ENCODE results near the gene ANKRD52.
"Not testable (repeated sequence)": the region's sequence is repeated elsewhere in the genome, so short reads cannot be mapped to it uniquely, and the experiment has no call there.

ANKRD52 gene

DNA sequence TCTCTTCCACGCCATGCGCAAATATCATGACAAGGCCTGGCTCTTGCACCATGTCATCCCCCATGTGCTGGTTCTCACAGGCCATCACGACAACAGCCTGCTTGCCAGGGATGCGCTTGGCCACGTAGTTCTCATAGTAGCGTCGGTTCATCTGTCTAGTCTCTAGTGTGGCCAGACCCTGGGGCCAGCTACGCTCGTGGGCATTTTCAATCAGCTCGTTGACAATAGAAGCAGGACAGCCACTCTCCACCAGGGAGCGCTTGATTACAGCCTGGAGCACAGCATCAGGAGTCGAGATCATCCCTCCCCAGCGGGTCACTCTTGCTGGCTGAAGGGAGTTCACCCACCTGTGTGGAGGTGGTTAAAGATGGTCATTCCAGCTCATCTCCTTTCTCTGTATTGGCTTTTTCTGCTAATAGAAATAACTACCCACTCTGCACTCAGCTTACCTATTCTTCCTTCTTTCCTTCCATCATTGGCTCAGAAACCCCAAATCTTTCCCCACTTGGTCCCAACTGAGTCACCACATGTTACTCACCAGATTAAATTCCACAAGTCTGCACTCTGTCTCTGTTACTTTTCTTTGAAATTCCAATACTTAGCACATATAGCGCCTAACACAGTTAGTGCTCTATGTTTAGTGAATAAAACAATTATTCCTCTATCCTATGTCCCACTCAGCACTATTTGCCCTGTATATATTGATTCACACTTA is 51.6 kb downstream of the ANKRD52 start:
- H3K4me1 ChIP-seq (ENCODE audit: control insufficient read depth in 1 of 2, insufficient read depth in 2 of 2, low read length in 2 of 2) = no peaks in the 10 kb centered on the region
- H3K36me3 ChIP-seq (ENCODE audit: control insufficient read depth in 1 of 2, insufficient read depth in 2 of 2, low read length in 2 of 2) = peaks cover 42 to 51% of the 10 kb centered on the region in 2 donors
- H3K4me3 ChIP-seq (ENCODE audit: low read depth in 1 of 2, low read length in 2 of 2) = no peak overlapping the region
- H3K27ac ChIP-seq (ENCODE audit: low read length) = no peak overlapping the region
- no peaks in the 10 kb centered on the region for H3K27me3 ChIP-seq (ENCODE audit: low read depth, low read length)
- no peaks in the 10 kb centered on the region for H3K9me3 ChIP-seq (ENCODE audit: control insufficient read depth in 1 of 2, low read length in 2 of 2)

DNA sequence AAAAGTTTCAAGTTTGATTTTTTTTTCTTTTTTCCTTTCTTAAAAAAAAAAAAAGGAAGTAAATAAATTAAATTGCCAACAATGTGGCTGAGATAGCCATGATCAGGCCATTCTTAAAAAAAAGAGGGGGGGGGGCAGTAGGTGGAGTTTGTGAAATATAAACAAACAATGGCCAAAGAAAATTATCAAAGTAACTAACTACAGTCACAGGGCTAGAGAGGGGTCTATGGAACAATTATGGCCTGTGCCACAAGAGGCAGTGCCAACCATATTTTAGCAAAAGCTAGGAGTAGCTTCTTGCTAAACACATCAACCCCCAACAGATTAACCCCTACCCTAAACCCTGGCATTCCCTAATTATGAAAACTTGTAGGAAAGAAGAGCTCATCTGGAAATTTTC is 52.7 kb downstream of the ANKRD52 start:
- H3K36me3 ChIP-seq (ENCODE audit: control insufficient read depth in 1 of 2, insufficient read depth in 2 of 2, low read length in 2 of 2) = peaks cover 37 to 44% of the 10 kb centered on the region in 2 donors
- no peak overlapping the region for H3K27ac ChIP-seq (ENCODE audit: low read length)
- no peak overlapping the region for H3K4me3 ChIP-seq (ENCODE audit: low read depth in 1 of 2, low read length in 2 of 2)
- no peaks in the 10 kb centered on the region for H3K9me3 ChIP-seq (ENCODE audit: control insufficient read depth in 1 of 2, low read length in 2 of 2)
- H3K27me3 ChIP-seq (ENCODE audit: low read depth, low read length) = no peaks in the 10 kb centered on the region
- no peaks in the 10 kb centered on the region for H3K4me1 ChIP-seq (ENCODE audit: control insufficient read depth in 1 of 2, insufficient read depth in 2 of 2, low read length in 2 of 2)

DNA sequence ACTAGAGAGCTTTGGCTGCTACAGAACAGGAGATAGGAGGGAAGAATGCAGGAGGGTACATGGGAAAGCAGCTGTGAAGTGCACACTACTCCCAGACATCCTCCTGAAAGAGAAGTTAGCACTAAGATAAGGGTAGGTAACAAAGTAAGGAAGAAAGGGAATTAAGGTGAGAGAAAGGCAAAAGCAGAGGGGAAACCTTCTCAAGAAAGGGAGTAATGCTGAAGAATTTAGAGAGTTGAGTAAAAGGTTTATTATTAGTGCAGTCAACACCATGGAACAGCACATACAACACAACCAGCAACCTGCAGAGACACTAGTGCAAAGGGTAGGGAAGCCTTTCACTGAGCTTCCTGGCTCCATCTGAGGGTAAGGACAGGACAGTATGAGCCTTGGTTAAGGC is 53.9 kb downstream of the ANKRD52 start:
- no peaks in the 10 kb centered on the region for H3K9me3 ChIP-seq (ENCODE audit: control insufficient read depth in 1 of 2, low read length in 2 of 2)
- H3K27ac ChIP-seq (ENCODE audit: low read length) = no peak overlapping the region
- H3K27me3 ChIP-seq (ENCODE audit: low read depth, low read length) = no peaks in the 10 kb centered on the region
- H3K4me3 ChIP-seq (ENCODE audit: low read depth in 1 of 2, low read length in 2 of 2) = no peak overlapping the region
- H3K4me1 ChIP-seq (ENCODE audit: control insufficient read depth in 1 of 2, insufficient read depth in 2 of 2, low read length in 2 of 2) = no peaks in the 10 kb centered on the region
- peaks cover 30 to 34% of the 10 kb centered on the region in 2 donors for H3K36me3 ChIP-seq (ENCODE audit: control insufficient read depth in 1 of 2, insufficient read depth in 2 of 2, low read length in 2 of 2)

DNA sequence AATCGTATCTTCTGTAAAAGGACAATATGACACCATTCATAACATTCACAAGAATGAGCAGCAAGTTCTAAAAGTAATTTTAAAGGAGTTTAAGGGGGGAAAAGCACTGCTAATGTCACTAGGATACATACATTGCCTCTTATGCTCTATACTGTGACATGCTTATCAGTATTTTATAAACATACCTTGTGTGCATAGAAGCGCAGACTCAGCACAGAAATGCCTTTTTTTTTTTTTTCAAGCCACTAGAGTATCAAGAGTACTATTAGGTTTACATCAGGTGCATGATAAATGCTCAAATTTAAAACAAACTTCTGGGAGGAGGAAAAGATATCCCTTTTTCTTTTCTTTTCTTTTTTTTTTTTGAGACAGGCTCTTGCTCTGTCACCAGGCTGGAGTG is 55.3 kb downstream of the ANKRD52 start:
- Histone ChIP-seq H3K36me3 (ENCODE audit: control insufficient read depth in 1 of 2, insufficient read depth in 2 of 2, low read length in 2 of 2) (peaks cover 25 to 26% of the 10 kb centered on the region in 2 donors), H3K9me3 (ENCODE audit: control insufficient read depth in 1 of 2, low read length in 2 of 2) (no peaks in the 10 kb centered on the region), H3K4me3 (ENCODE audit: low read depth in 1 of 2, low read length in 2 of 2) (no peak overlapping the region), H3K27me3 (ENCODE audit: low read depth, low read length) (no peaks in the 10 kb centered on the region), H3K4me1 (ENCODE audit: control insufficient read depth in 1 of 2, insufficient read depth in 2 of 2, low read length in 2 of 2) (no peaks in the 10 kb centered on the region), H3K27ac (ENCODE audit: low read length) (no peak overlapping the region)

DNA sequence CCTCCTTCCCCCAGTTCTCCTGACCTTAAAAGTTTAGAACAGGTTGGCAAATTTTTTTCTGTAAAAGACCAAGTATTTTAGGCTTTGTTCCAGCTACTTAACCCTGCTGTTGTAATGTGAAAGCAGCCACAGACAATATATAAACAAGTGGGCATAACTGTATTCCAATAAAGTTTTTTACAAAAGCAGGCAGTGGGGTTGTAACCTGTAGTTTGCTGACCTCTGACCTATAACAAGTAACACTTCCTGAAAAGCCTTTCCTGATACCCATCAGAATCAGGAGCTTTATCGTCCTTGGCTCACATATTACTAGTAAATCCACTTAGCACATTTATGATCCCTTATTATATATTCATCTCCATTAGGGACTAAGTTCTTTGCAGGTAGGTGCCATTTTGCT is 55.8 kb downstream of the ANKRD52 start:
- Histone ChIP-seq H3K4me3 (ENCODE audit: low read depth in 1 of 2, low read length in 2 of 2) (no peak overlapping the region), H3K27ac (ENCODE audit: low read length) (peak overlapping the region; percentile 31), H3K9me3 (ENCODE audit: control insufficient read depth in 1 of 2, low read length in 2 of 2) (no peaks in the 10 kb centered on the region), H3K27me3 (ENCODE audit: low read depth, low read length) (no peaks in the 10 kb centered on the region), H3K36me3 (ENCODE audit: control insufficient read depth in 1 of 2, insufficient read depth in 2 of 2, low read length in 2 of 2) (peaks cover 20 to 22% of the 10 kb centered on the region in 2 donors), H3K4me1 (ENCODE audit: control insufficient read depth in 1 of 2, insufficient read depth in 2 of 2, low read length in 2 of 2) (no peaks in the 10 kb centered on the region)

DNA sequence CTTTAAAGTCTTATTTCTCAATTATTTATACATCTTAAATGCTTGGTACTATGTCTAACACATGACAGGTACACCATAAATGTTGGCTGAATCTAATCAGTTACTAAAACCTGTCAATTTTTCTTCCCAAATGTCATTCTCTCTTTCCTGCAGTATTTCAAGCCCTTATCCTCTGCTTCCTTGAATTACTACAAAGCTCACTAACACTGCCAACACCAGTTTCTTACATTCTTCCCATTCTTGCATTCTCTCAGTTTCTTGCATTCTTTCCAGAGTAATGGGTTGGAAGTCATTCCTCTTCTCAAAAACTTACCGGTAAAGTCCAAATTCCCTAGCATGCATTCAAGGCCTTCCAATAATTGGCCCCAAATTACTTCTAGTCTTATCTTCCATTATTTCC is 59.3 kb downstream of the ANKRD52 start:
- no peak overlapping the region for H3K4me3 ChIP-seq (ENCODE audit: low read depth in 1 of 2, low read length in 2 of 2)
- H3K27me3 ChIP-seq (ENCODE audit: low read depth, low read length) = no peaks in the 10 kb centered on the region
- H3K9me3 ChIP-seq (ENCODE audit: control insufficient read depth in 1 of 2, low read length in 2 of 2) = no peaks in the 10 kb centered on the region
- no peaks in the 10 kb centered on the region for H3K36me3 ChIP-seq (ENCODE audit: control insufficient read depth in 1 of 2, insufficient read depth in 2 of 2, low read length in 2 of 2)
- no peak overlapping the region for H3K27ac ChIP-seq (ENCODE audit: low read length)
- no peaks in the 10 kb centered on the region for H3K4me1 ChIP-seq (ENCODE audit: control insufficient read depth in 1 of 2, insufficient read depth in 2 of 2, low read length in 2 of 2)

DNA sequence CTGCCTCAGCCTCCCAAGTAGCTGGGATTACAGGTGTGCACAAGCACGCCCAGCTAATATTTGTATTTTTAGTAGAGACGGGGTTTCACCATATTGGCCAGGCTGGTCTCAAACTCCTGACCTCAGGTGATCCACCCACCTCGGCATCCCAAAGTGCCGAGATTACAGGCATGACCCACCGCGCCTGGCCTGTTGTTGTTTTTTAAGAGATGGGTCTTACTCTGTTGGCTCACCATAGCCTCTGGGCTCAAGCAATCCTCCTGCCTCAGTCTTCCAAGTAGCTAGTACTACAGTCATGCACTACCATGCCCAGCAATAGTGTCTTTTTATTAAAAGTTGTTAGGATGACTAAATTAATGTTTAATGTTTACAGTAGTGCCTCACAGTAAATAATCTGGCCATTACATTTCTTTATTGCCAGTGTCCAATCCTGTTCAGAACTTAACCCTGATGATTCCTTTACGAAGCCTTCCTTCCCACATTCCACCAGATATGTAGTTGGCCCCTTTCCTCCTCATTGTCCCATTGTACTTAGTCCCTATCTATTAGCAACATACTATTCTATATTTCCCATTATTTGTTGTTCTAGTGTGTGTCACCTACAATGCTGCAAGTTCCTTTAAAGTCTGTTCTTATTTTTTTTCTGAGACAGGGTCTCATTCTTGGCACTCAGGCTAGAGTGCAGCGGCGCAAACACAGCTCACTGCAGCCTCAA is 60.1 kb downstream of the ANKRD52 start:
- H3K9me3 ChIP-seq (ENCODE audit: control insufficient read depth in 1 of 2, low read length in 2 of 2) = no peaks in the 10 kb centered on the region
- H3K4me3 ChIP-seq (ENCODE audit: low read depth in 1 of 2, low read length in 2 of 2) = no peak overlapping the region
- no peak overlapping the region for H3K27ac ChIP-seq (ENCODE audit: low read length)
- no peaks in the 10 kb centered on the region for H3K36me3 ChIP-seq (ENCODE audit: control insufficient read depth in 1 of 2, insufficient read depth in 2 of 2, low read length in 2 of 2)
- no peaks in the 10 kb centered on the region for H3K4me1 ChIP-seq (ENCODE audit: control insufficient read depth in 1 of 2, insufficient read depth in 2 of 2, low read length in 2 of 2)
- H3K27me3 ChIP-seq (ENCODE audit: low read depth, low read length) = no peaks in the 10 kb centered on the region

DNA sequence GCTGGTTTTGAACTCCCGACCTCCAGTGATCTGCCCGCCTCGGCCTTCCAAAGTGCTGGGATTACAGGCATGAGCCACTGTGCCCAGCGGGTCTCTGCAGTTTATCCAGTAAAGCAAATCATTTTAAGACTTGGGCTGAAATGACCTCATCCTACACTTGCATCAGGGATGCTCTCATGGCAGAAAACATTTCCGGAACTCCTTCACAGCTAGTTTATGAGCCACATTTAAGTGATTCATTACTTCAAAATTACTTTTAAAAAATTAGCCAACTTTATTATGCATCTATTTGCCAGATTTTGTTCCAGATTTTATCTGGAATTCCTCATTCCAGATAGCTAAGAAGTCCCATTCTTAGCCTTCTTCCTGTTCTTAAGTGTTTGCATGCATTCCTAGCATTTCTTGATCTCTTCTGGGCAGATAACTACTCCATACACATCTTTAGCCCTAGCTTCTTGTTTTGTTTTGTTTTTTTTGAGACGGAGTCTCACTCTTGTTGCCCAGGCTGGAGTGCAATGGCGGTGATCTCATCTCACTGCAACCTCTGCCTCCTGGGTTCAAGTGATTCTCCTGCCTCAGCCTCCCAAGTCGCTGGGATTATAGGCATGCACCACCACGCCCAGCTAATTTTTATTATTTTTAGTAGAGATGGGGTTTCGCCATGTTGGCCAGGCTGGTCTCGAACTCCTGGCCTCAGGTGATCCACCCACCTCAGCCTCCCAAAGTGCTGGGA is 61.2 kb downstream of the ANKRD52 start:
- not testable (repeated sequence) for H3K27ac ChIP-seq (ENCODE audit: low read length); H3K4me1 ChIP-seq (ENCODE audit: control insufficient read depth in 1 of 2, insufficient read depth in 2 of 2, low read length in 2 of 2); H3K36me3 ChIP-seq (ENCODE audit: control insufficient read depth in 1 of 2, insufficient read depth in 2 of 2, low read length in 2 of 2); H3K27me3 ChIP-seq (ENCODE audit: low read depth, low read length); H3K9me3 ChIP-seq (ENCODE audit: control insufficient read depth in 1 of 2, low read length in 2 of 2); H3K4me3 ChIP-seq (ENCODE audit: low read depth in 1 of 2, low read length in 2 of 2)

DNA sequence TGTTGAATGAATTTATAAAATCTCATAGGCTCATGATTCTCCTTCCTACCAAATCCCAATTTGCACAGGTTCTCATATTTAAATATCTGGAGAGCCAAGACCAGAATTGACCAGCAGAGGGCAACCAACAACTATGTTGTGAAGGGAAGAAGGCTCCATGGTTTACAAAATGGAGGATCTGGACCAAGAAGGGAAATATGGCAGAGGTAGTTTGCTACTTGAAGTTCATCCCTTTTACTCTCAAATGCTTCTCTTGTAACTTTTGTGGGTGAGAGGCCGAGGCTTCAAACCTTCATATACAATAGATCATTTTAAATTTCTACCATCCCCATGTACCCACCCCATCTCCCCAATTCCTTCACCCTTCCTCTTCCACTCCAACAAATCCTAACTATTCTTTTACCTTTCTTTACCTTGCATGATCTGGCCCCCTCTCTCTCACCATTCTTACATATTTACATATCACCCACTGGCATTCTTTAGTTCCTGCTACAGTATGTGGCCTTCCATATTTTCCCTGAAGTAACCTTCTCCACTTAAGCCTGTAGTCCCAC is 65.1 kb downstream of the ANKRD52 start:
- Histone ChIP-seq H3K36me3 (ENCODE audit: control insufficient read depth in 1 of 2, insufficient read depth in 2 of 2, low read length in 2 of 2) (no peaks in the 10 kb centered on the region), H3K27me3 (ENCODE audit: low read depth, low read length) (no peaks in the 10 kb centered on the region), H3K9me3 (ENCODE audit: control insufficient read depth in 1 of 2, low read length in 2 of 2) (no peaks in the 10 kb centered on the region), H3K4me3 (ENCODE audit: low read depth in 1 of 2, low read length in 2 of 2) (no peak overlapping the region), H3K4me1 (ENCODE audit: control insufficient read depth in 1 of 2, insufficient read depth in 2 of 2, low read length in 2 of 2) (peaks cover 5 to 13% of the 10 kb centered on the region in 2 donors), H3K27ac (ENCODE audit: low read length) (no peak overlapping the region)

DNA sequence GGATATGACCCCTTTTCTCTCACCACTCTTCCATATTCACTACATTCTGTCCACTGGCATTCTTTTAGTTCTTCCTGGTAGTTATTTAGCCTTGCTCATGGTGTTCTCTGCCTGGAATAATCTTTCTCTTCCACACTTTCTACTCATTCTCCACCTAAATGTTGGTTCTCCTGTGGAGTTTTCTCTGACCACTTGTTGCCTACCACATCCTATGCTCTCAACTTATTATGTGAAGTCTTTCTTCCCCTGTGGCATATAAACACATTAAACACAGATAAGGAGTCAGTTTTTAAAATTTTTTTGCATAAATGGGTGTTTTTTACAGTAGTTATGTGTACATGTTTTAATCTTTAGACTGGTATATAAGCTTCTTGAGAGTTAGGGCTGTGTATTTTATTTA is 65.6 kb downstream of the ANKRD52 start:
- Histone ChIP-seq H3K9me3 (ENCODE audit: control insufficient read depth in 1 of 2, low read length in 2 of 2) (no peaks in the 10 kb centered on the region), H3K27me3 (ENCODE audit: low read depth, low read length) (no peaks in the 10 kb centered on the region), H3K4me1 (ENCODE audit: control insufficient read depth in 1 of 2, insufficient read depth in 2 of 2, low read length in 2 of 2) (peaks cover 5 to 18% of the 10 kb centered on the region in 2 donors), H3K27ac (ENCODE audit: low read length) (no peak overlapping the region), H3K4me3 (ENCODE audit: low read depth in 1 of 2, low read length in 2 of 2) (no peak overlapping the region), H3K36me3 (ENCODE audit: control insufficient read depth in 1 of 2, insufficient read depth in 2 of 2, low read length in 2 of 2) (no peaks in the 10 kb centered on the region)

DNA sequence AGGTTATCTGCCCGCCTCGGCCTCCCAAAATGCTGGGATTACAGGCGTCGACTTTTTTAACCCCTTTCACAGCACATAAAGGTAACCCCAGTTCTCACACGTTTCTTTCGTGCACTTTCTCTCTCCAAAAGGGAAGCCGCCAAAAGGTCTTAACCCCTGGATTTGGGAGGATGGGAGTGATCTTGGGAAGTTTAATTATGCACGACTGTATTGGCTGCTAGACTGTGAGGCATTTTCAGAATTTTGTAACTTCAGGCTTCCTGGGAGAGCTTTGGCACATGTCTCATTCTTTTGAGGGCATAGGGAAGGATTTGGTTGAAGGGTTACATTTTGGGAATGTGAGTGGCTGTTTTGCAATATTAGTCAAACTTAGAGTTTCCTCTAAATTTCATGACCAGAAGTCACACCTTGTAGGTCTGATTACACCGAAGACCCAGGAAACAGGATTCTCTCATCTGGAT is 67.5 kb downstream of the ANKRD52 start:
- Histone ChIP-seq H3K4me1 (ENCODE audit: control insufficient read depth in 1 of 2, insufficient read depth in 2 of 2, low read length in 2 of 2) (peaks cover 5 to 25% of the 10 kb centered on the region in 2 donors), H3K4me3 (ENCODE audit: low read depth in 1 of 2, low read length in 2 of 2) (peak overlapping the region; percentile 85 to 93), H3K27me3 (ENCODE audit: low read depth, low read length) (no peaks in the 10 kb centered on the region), H3K9me3 (ENCODE audit: control insufficient read depth in 1 of 2, low read length in 2 of 2) (no peaks in the 10 kb centered on the region), H3K36me3 (ENCODE audit: control insufficient read depth in 1 of 2, insufficient read depth in 2 of 2, low read length in 2 of 2) (peaks cover 0 to 8% of the 10 kb centered on the region in 2 donors), H3K27ac (ENCODE audit: low read length) (peak overlapping the region; percentile 97)

Measured in muscle layer of duodenum (tissue), 2 donors.